CD4-positive, CD25-positive, alpha-beta regulatory T cell (primary cell): ENCODE results near the gene SMIM8. TPM values are rescaled to one million over a fixed set of nuclear protein-coding genes. Genes with fewer than 3 reads are reported as not detected.
"Not testable (repeated sequence)": the region's sequence is repeated elsewhere in the genome, so short reads cannot be mapped to it uniquely, and the experiment has no call there.

Experiments
- ATAC-seq, 2 donors: fragments of 150-1000 bp; cut with Tn5 transposase; one replicate each; pipeline ENCODE4 v1.10.0; 2021; ENCODE audit warnings: low read depth in 2 of 2, moderate number of reproducible peaks in 2 of 2, moderate library complexity in 1 of 2
- DNase-seq, 3 donors: peaks; one replicate each; pipeline versions ENCODE4 v3.0.0 to v3.0.0-alpha.2; 2012 to 2022; ENCODE audit warnings: mixed read lengths in 1 of 3
- H3K27ac ChIP-seq: one replicate; pipeline ENCODE4 v1.7.0; 2013; ENCODE audit warnings: mild to moderate bottlenecking, low read length; ENCODE audit not compliant: insufficient read depth, poor library complexity, severe bottlenecking
- H3K27me3 ChIP-seq: one replicate; pipeline ENCODE4 v1.7.0; 2013; ENCODE audit warnings: low read length; ENCODE audit not compliant: control insufficient read depth, insufficient read depth
- H3K36me3 ChIP-seq: one replicate; pipeline ENCODE4 v1.7.0; 2013; ENCODE audit warnings: mild to moderate bottlenecking, low read length, moderate library complexity; ENCODE audit not compliant: control insufficient read depth, insufficient read depth
- H3K4me1 ChIP-seq: 2 replicates; pipeline ENCODE4 v1.7.0; 2013; ENCODE audit warnings: mild to moderate bottlenecking, low read length; ENCODE audit not compliant: insufficient read depth, control insufficient read depth, poor library complexity, severe bottlenecking
- H3K4me3 ChIP-seq: one replicate; pipeline ENCODE4 v1.7.0; 2013; ENCODE audit warnings: low read depth, mild to moderate bottlenecking, low read length, moderate library complexity
- H3K9me3 ChIP-seq, 2 experiments: 1 replicate in 1 of 2; 2 replicates in 1 of 2; pipeline ENCODE4 v1.7.0; 2013; ENCODE audit warnings: low read length in 2 of 2, mild to moderate bottlenecking in 1 of 2, moderate library complexity in 1 of 2; ENCODE audit not compliant: control insufficient read depth in 2 of 2
- H3K27ac Mint-ChIP-seq, 3 donors: one replicate each; pipeline ENCODE4 v1.8.0; 2020 to 2022; ENCODE audit warnings: mild to moderate bottlenecking in 3 of 3, mixed read lengths in 3 of 3, moderate library complexity in 2 of 3
- H3K27me3 Mint-ChIP-seq: one replicate; pipeline ENCODE4 v1.8.0; 2022; ENCODE audit warnings: mild to moderate bottlenecking, mixed read lengths
- H3K36me3 Mint-ChIP-seq: one replicate; pipeline ENCODE4 v1.8.0; 2020; ENCODE audit warnings: mixed read lengths
- H3K4me1 Mint-ChIP-seq, 4 donors: one replicate each; pipeline ENCODE4 v1.8.0; 2020 to 2022; ENCODE audit warnings: mixed read lengths in 4 of 4, mild to moderate bottlenecking in 1 of 4
- H3K4me3 Mint-ChIP-seq, 4 donors: one replicate each; pipeline ENCODE4 v1.8.0; 2020 to 2022; ENCODE audit warnings: mild to moderate bottlenecking in 4 of 4, mixed read lengths in 4 of 4, moderate library complexity in 3 of 4
- H3K9me3 Mint-ChIP-seq, 7 donors: one replicate each; pipeline ENCODE4 v1.8.0; 2020 to 2022; ENCODE audit warnings: mixed read lengths in 7 of 7, mild to moderate bottlenecking in 3 of 7, moderate library complexity in 2 of 7
- polyA plus RNA-seq, 4 donors: library from polyadenylated mRNA; unstranded; fragments of 300-500 nt; fragmentation: Illumina TruSeq; gene quantifications; one replicate each; pipeline ENCODE4 v1.2.3, GENCODE V29; 2021
- total RNA-seq: library from RNA; stranded (reverse); gene quantifications from one replicate; pipeline ENCODE4 v1.2.3, GENCODE V29; 2022

The SMIM8 gene
- total and polyA plus RNA-seq, 5 donors from 2014 or later = 9.4 to 22.3 (median 20.1) TPM

GRCh38 chr6:87283461-87283860, 38.9 kb upstream of the SMIM8 start:
- Histone ChIP-seq H3K9me3 (no peaks in the 10 kb centered on the region), H3K36me3 (no peaks in the 10 kb centered on the region), H3K4me3 (no peak overlapping the region), H3K4me1 (peaks cover 6% of the 10 kb centered on the region), H3K27ac (no peak overlapping the region), H3K27me3 (peaks cover 3% of the 10 kb centered on the region)
- H3K36me3 Mint-ChIP-seq = no peaks in the 10 kb centered on the region
- no peak overlapping the region for H3K4me3 Mint-ChIP-seq
- no peak for DNase-seq
- H3K9me3 Mint-ChIP-seq = peaks cover 0 to 4% (median 0%) of the 10 kb centered on the region in 7 donors
- H3K27ac Mint-ChIP-seq = no peak overlapping the region
- ATAC-seq = no peak
- peaks cover 10 to 17% (median 13%) of the 10 kb centered on the region in 4 donors for H3K4me1 Mint-ChIP-seq
- peaks cover 8% of the 10 kb centered on the region for H3K27me3 Mint-ChIP-seq

GRCh38 chr6:87287251-87287650, 35.1 kb upstream of the SMIM8 start:
- H3K36me3 ChIP-seq = no peaks in the 10 kb centered on the region
- no peak for DNase-seq
- Mint-ChIP-seq H3K36me3 (no peaks in the 10 kb centered on the region), H3K27me3 (peaks cover 31% of the 10 kb centered on the region), H3K4me3 (no peak overlapping the region), H3K9me3 (peaks cover 0 to 4% (median 0%) of the 10 kb centered on the region in 7 donors), H3K27ac (no peak overlapping the region), H3K4me1 (peaks cover 0 to 8% (median 5%) of the 10 kb centered on the region in 4 donors)
- H3K27me3 ChIP-seq = peaks cover 14% of the 10 kb centered on the region
- H3K9me3 ChIP-seq = no peaks in the 10 kb centered on the region
- H3K27ac ChIP-seq = no peak overlapping the region
- H3K4me1 ChIP-seq = no peaks in the 10 kb centered on the region
- no peak overlapping the region for H3K4me3 ChIP-seq
- no peak for ATAC-seq

- H3K27me3 ChIP-seq = peaks cover 18% of the 10 kb centered on the region
- no peaks in the 10 kb centered on the region for H3K9me3 ChIP-seq
- Mint-ChIP-seq H3K36me3 (no peaks in the 10 kb centered on the region), H3K27me3 (peaks cover 39% of the 10 kb centered on the region), H3K27ac (no peak overlapping the region), H3K9me3 (peaks cover 0 to 4% (median 0%) of the 10 kb centered on the region in 7 donors), H3K4me1 (peaks cover 0 to 8% (median 2%) of the 10 kb centered on the region in 4 donors), H3K4me3 (no peak overlapping the region)
- ATAC-seq (no peak), DNase-seq (no peak)
- no peak overlapping the region for H3K27ac ChIP-seq
- no peaks in the 10 kb centered on the region for H3K36me3 ChIP-seq
- no peak overlapping the region for H3K4me3 ChIP-seq
- H3K4me1 ChIP-seq = no peaks in the 10 kb centered on the region
Observed at GRCh38 chr6:87289571-87289970, 32.8 kb upstream of the SMIM8 start.

- no peak for ATAC-seq
- H3K36me3 ChIP-seq = no peaks in the 10 kb centered on the region
- Mint-ChIP-seq H3K27me3 (peaks cover 57% of the 10 kb centered on the region), H3K4me3 (no peak overlapping the region), H3K27ac (no peak overlapping the region), H3K36me3 (no peaks in the 10 kb centered on the region), H3K9me3 (peaks cover 0 to 2% (median 0%) of the 10 kb centered on the region in 7 donors), H3K4me1 (no peaks in the 10 kb centered on the region)
- no peak overlapping the region for H3K27ac ChIP-seq
- H3K9me3 ChIP-seq = no peaks in the 10 kb centered on the region
- no peaks in the 10 kb centered on the region for H3K4me1 ChIP-seq
- H3K27me3 ChIP-seq = peaks cover 25% of the 10 kb centered on the region
- no peak for DNase-seq
- no peak overlapping the region for H3K4me3 ChIP-seq
Observed at GRCh38 chr6:87291883-87292282, 30.5 kb upstream of the SMIM8 start.

- ATAC-seq (no peak), DNase-seq (no peak)
- Mint-ChIP-seq H3K9me3 (peaks cover 0 to 7% (median 0%) of the 10 kb centered on the region in 7 donors), H3K27me3 (peaks cover 53% of the 10 kb centered on the region), H3K4me1 (no peaks in the 10 kb centered on the region), H3K27ac (no peak overlapping the region), H3K36me3 (no peaks in the 10 kb centered on the region), H3K4me3 (no peak overlapping the region)
- no peaks in the 10 kb centered on the region for H3K9me3 ChIP-seq
- no peak overlapping the region for H3K27ac ChIP-seq
- H3K4me3 ChIP-seq = no peak overlapping the region
- no peaks in the 10 kb centered on the region for H3K36me3 ChIP-seq
- H3K4me1 ChIP-seq = no peaks in the 10 kb centered on the region
- H3K27me3 ChIP-seq = peaks cover 28% of the 10 kb centered on the region
Observed at GRCh38 chr6:87293526-87293925, 28.9 kb upstream of the SMIM8 start.

GRCh38 chr6:87297119-87297518, 25.3 kb upstream of the SMIM8 start:
- no peak for ATAC-seq
- H3K27ac Mint-ChIP-seq = no peak overlapping the region
- no peaks in the 10 kb centered on the region for H3K4me1 Mint-ChIP-seq
- H3K27me3 ChIP-seq = peaks cover 25% of the 10 kb centered on the region
- peaks cover 48% of the 10 kb centered on the region for H3K27me3 Mint-ChIP-seq
- H3K4me1 ChIP-seq = no peaks in the 10 kb centered on the region
- H3K4me3 ChIP-seq = no peak overlapping the region
- H3K36me3 ChIP-seq = no peaks in the 10 kb centered on the region
- DNase-seq = no peak
- no peak overlapping the region for H3K4me3 Mint-ChIP-seq
- H3K9me3 Mint-ChIP-seq = peaks cover 0 to 5% (median 0%) of the 10 kb centered on the region in 7 donors
- no peaks in the 10 kb centered on the region for H3K9me3 ChIP-seq
- no peaks in the 10 kb centered on the region for H3K36me3 Mint-ChIP-seq
- no peak overlapping the region for H3K27ac ChIP-seq

GRCh38 chr6:87301277-87301676, 21.1 kb upstream of the SMIM8 start:
- not testable (repeated sequence) for H3K36me3 Mint-ChIP-seq, ATAC-seq, H3K36me3 ChIP-seq, H3K4me3 ChIP-seq, H3K27ac Mint-ChIP-seq, H3K4me1 Mint-ChIP-seq, H3K27ac ChIP-seq, H3K9me3 ChIP-seq, H3K4me1 ChIP-seq, H3K4me3 Mint-ChIP-seq, DNase-seq
- Mint-ChIP-seq H3K9me3 (peaks cover 0 to 13% (median 7%) of the 10 kb centered on the region in 7 donors), H3K27me3 (peaks cover 46% of the 10 kb centered on the region)
- peaks cover 13% of the 10 kb centered on the region for H3K27me3 ChIP-seq

- DNase-seq (no peak), ATAC-seq (no peak)
- H3K4me3 Mint-ChIP-seq = no peak overlapping the region
- Histone ChIP-seq H3K27ac (no peak overlapping the region), H3K27me3 (peaks cover 12% of the 10 kb centered on the region), H3K4me1 (no peaks in the 10 kb centered on the region), H3K4me3 (no peak overlapping the region), H3K36me3 (no peaks in the 10 kb centered on the region), H3K9me3 (no peaks in the 10 kb centered on the region)
- H3K27ac Mint-ChIP-seq = no peak overlapping the region
- H3K9me3 Mint-ChIP-seq = peaks cover 0 to 7% (median 0%) of the 10 kb centered on the region in 7 donors
- H3K36me3 Mint-ChIP-seq = no peaks in the 10 kb centered on the region
- H3K27me3 Mint-ChIP-seq = peaks cover 27% of the 10 kb centered on the region
- H3K4me1 Mint-ChIP-seq = no peaks in the 10 kb centered on the region
Observed at GRCh38 chr6:87308970-87309369, 13.4 kb upstream of the SMIM8 start.
